CD4-positive, alpha-beta T cell treated with Interleukin-6 for 4 hours (primary cell): ENCODE measurements around the gene ZNF502.

Source experiments
- DNase-seq: peaks from one replicate; pipeline ENCODE4 v3.0.0-alpha.2; 2020; ENCODE audit warnings: mixed read lengths

Gene ZNF502

GRCh38 chr3:44771424-44772098 lies 59.1 kb downstream of the ZNF502 start:
- DNase-seq: no peak

DNA sequence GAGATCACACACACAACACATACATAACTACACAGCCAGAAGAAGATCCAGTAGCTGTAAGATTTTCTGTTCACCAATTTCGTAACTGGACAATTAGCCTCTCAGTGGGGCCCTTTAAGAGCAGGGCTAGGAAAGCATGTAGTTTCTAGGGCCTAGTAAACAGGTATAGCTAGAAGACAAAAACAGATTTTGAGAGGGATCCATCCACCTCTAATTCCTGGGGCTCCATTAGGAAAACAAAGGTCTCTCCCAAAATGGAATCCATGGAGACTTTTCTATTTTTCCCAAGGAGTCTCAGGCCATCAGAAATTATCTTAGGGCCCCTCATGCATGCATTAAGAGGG lies 59.6 kb downstream of the ZNF502 start:
- DNase-seq: no peak
